ENCODE results near the gene OPCML. TPM values are rescaled to one million over a fixed set of nuclear protein-coding genes. Genes with fewer than 3 reads are reported as not detected.
A peak's percentile ranks its signal among the peaks of the same experiment; 100 is the strongest.

OPCML gene
- total RNA-seq, 1 experiment from 2014 or later: not detected

GRCh38 chr11:133176748-133177147 lies 355.6 kb downstream of the OPCML start:
- no peak for DNase-seq (ENCODE audit: low read depth)

GRCh38 chr11:133175103-133175502 lies 357.2 kb downstream of the OPCML start:
- no peak for DNase-seq (ENCODE audit: low read depth)

- no peak for DNase-seq (ENCODE audit: low read depth)
Observed at GRCh38 chr11:133173810-133174412, 358.4 kb downstream of the OPCML start.

- no peak for DNase-seq (ENCODE audit: low read depth)
Observed at GRCh38 chr11:133172349-133172748, 360.0 kb downstream of the OPCML start.

GRCh38 chr11:133171374-133171773 lies 360.9 kb downstream of the OPCML start:
- DNase-seq (ENCODE audit: low read depth): no peak

GRCh38 chr11:133168016-133168415 lies 364.3 kb downstream of the OPCML start:
- no peak for DNase-seq (ENCODE audit: low read depth)

GRCh38 chr11:133166662-133167061 lies 365.6 kb downstream of the OPCML start:
- DNase-seq (ENCODE audit: low read depth): no peak

GRCh38 chr11:133164986-133165385 lies 367.3 kb downstream of the OPCML start:
- DNase-seq (ENCODE audit: low read depth): no peak

GRCh38 chr11:133163463-133164419 lies 368.6 kb downstream of the OPCML start:
- peak; percentile 53 for DNase-seq (ENCODE audit: low read depth)

GRCh38 chr11:133162227-133162626 lies 370.1 kb downstream of the OPCML start:
- no peak for DNase-seq (ENCODE audit: low read depth)

GRCh38 chr11:133160754-133161153 lies 371.5 kb downstream of the OPCML start:
- no peak for DNase-seq (ENCODE audit: low read depth)

- peak; percentile 41 for DNase-seq (ENCODE audit: low read depth)
Observed at GRCh38 chr11:133156986-133157745, 375.1 kb downstream of the OPCML start.

- no peak for DNase-seq (ENCODE audit: low read depth)
Observed at GRCh38 chr11:133154781-133155180, 377.5 kb downstream of the OPCML start.

GRCh38 chr11:133154076-133154475 lies 378.2 kb downstream of the OPCML start:
- no peak for DNase-seq (ENCODE audit: low read depth)

GRCh38 chr11:133153031-133153430 lies 379.3 kb downstream of the OPCML start:
- DNase-seq (ENCODE audit: low read depth): peak; percentile 52

- peak; percentile 19 for DNase-seq (ENCODE audit: low read depth)
Observed at GRCh38 chr11:133149698-133150097, 382.6 kb downstream of the OPCML start.

- no peak for DNase-seq (ENCODE audit: low read depth)
Observed at GRCh38 chr11:133147625-133148024, 384.7 kb downstream of the OPCML start.

GRCh38 chr11:133146697-133147306 lies 385.5 kb downstream of the OPCML start:
- no peak for DNase-seq (ENCODE audit: low read depth)

- no peak for DNase-seq (ENCODE audit: low read depth)
Observed at GRCh38 chr11:133137939-133138338, 394.4 kb downstream of the OPCML start.

- peak; percentile 15 for DNase-seq (ENCODE audit: low read depth)
Observed at GRCh38 chr11:133137270-133137669, 395.0 kb downstream of the OPCML start.

GRCh38 chr11:133136376-133136775 lies 395.9 kb downstream of the OPCML start:
- DNase-seq (ENCODE audit: low read depth): no peak

Measured in Daoy (cell line).